NCI-H2029 treated with DMSO at 0.1 percent for 48 hours (cell line): Measurements from ENCODE around the gene RABEPK.
"Not testable (repeated sequence)": the region's sequence is repeated elsewhere in the genome, so short reads cannot be mapped to it uniquely, and the experiment has no call there.

Experiments
- DNase-seq: peaks from one replicate; lab custom pipeline; 2025; lab: John Stamatoyannopoulos, UW

RABEPK gene

DNA sequence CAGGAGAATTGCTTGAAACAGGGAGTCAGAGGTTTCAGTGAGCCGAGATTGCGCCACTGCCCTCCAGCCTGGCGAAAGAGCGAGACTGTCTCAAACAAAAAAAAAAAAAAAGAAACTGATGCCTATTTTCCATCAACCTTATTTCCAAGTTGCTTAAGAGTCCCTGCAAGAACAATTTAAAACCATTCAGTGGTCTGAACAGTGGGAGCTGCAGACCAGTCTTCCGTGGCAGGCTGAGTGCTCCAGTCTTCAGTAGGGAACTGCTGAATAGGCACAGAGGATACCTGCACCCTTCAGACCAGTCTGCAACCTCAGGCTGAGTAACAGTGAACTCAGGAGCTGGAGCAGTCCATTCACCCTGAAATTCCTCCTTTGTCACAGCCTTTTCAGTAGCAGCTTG, 5.9 kb upstream of the RABEPK start:
- not testable (repeated sequence) for DNase-seq

DNA sequence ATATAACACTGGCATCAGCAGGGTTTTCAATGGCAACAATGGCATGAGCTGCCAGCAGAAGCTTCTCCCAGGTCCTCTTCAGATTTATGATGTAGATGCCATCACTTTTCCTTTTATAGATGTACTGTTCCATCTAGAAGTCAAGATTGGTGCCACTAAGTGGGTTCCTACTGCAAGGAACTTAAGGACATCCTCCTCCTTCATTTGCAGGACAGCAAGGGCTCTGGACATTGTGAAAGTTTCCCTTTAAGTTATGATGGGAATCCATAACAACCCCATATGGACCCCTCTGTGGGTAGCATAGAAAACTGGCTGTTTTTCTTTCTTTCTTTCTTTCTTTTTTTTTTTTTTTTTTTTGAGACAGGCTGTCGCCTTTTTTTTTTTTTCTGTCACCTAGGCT, 4.8 kb upstream of the RABEPK start:
- not testable (repeated sequence) for DNase-seq

DNA sequence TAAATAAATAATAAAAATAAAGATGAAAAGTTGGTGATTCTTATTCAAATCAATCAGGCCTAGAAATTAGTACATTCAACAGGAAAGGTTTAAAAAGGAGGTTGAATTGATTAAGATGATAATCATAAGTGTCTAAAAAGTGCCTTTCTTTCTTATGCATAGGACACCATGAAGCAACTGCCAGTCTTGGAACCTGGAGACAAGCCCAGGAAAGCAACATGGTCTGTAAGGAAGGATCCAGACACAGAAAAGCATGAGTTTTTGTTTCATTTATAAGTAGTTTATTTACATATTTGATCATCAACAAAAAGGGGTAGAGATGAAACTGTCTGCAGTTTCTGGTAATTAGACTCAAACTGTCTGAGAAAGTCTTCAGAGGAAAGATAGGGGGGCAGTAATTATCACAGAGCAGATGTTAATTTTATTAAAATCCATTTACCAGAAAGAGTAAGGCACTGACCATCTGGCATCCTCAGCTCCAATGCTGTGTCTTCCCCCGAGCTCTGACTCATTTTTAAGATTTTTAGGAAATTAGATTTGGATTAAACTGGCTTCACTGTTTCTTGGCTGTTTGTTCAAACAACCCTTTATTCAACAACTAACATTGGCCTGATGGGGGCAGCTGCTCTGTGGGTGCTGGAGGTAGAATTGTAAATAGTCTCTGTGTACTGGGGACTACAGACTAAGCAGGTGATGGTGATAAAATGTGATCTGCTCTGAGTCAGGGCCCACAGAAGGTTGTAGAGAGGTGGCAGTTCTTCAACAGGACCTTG, 2.7 kb downstream of the RABEPK start:
- DNase-seq = no peak

DNA sequence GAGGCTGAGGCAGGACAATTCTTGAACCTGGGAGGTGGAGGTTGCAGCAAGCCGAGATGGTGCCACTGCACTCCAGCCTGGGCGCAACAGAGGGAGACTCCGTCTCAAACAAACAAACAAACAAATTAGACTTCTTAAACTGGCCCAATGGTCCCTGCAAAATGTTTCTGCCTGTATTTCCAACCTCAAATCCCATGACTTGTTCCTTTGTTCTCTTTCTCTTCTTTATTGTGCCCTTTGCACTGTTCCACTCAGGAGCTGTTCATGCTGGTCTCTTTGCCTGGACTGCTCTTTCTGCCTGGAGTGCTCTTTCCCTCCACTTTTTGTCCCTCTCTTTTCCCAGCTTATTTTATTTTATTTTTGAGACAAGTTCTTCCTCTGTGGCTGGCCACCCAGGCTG, 4.1 kb downstream of the RABEPK start:
- DNase-seq = no peak

DNA sequence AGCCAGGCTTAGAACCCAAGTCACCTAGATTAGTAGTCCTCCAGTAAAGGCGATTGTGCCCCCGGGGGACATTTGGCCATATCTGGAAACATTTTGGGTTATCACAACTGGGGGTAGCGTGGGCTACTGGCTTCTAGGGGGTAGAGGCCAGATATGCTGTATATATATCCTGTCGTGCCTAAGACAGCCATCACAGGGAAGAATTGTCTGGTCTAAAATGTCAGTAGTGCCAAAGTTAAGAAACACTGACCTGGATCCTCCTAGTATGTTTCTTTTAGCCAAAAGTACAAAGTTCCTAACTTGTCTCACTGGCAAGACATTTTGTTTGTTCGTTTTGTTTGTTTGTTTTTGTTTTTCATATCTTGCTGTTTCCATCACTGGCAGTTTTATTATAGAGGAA, 13.8 kb downstream of the RABEPK start:
- DNase-seq = no peak

DNA sequence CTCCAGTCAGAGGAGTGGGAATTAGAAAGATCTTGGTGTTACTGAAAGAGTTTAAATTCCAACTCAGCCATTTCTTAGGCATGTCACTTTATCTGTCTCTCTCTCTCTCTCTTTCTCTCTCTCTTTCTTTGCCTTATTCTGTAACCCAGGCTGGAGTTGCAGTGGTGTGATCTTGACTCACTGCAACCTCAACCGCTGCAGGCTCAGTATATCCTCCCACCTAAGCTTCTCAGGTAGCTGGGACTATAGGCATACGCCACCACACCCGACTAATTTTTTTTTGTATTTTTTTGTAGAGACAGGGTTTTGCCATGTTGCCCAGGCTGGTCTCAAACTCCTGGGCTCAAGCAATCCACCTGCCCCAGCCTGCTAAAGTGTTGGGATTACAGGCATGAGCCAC, 18.3 kb downstream of the RABEPK start:
- no peak for DNase-seq

DNA sequence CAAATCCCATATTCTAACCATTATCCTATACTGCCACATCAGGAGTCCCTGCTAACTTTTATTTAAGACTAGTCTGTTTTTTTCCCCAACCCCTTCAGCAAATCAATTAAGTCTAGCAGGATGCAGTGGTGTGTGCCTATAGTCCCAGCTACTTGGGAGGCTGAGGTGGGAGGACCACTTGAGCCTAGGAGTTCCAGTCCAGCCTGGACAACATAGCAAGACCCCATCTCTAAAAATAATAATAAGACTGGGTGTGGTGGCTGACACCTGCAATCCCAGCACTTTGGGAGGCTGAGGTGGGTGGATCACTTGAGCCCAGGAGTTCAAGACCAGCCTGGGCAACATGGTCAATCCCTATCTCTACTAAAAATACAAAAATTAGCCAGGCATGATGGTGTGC, 24.5 kb downstream of the RABEPK start:
- not testable (repeated sequence) for DNase-seq

DNA sequence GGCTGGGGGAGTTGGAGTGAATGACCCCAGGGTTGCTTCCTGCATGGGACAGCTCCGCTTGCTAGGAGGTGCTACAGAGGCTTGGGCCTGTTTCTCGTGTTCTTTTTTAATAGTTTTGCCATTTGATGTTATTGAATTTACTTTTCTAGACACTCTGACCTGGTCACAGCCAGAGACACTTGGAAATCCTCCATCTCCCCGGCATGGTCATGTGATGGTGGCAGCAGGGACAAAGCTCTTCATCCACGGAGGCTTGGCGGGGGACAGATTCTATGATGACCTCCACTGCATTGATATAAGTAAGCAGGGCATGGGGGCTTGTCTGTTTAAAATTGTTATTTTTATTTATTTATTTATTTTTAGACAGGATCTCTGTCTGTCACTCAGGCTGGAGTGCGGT, 27.4 kb downstream of the RABEPK start:
- DNase-seq = no peak

DNA sequence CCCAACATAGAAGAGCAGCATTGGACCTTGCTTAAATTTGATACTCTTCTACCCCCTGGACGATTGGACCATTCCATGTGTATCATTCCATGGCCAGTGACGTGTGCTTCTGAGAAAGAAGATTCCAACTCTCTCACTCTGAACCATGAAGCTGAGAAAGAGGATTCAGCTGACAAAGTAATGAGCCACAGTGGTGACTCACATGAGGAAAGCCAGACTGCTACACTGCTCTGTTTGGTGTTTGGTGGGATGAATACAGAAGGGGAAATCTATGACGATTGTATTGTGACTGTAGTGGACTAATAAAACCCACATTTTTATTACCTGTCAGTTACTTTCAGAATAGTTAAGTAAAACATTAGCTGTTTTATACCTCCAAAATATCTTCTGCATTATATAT, 33.3 kb downstream of the RABEPK start:
- DNase-seq = no peak

DNA sequence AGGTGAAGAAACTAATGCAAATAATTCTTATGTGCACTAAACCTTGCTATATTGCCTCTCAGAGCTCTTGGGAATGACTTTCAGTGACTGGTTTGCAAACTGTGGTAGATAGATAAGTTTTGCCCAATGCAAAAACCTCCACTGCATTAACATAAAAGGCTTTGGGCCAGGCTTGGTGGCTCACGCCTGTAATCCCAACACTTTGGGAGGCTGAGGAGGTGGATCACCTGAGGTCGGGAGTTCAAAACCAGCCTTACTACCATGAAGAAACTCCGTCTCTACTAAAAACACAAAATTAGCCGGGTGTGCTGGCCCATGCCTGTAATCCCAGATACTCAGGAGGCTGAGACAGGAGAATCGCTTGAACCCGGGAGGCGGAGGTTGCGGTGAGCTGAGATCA, 33.8 kb downstream of the RABEPK start:
- not testable (repeated sequence) for DNase-seq

DNA sequence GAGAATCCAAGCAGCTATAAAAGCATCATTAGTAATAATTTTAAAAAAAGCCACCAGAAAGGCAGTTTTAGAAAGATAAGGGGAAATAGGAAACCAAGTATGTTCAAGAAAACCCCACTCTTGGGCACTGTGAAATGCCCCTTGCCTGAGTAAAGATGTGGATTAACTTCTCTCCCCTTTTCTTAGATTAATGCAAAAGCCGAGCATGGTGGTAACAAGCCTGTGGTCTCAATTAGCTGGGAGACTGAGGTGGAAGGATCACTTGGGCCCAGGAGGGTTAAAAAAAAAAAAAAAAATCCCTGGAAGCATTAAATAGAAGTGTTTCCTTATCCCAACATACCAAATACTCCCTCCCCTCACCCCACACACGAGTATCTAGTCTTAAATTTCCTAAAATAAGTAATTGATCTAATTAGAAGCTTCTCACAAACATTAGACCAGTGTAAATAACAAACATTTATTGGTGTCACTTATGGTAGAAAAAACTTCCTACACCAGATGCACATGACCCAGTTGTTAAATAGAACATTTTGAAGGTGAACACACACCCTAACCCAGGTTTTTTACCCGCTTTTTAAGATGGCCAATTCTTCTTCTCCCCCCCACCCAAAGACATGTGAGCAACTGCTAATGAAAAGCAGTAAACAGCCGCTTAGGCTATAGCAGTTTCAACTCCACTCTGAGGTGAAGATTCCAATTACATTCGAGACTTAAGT, 35.6 kb downstream of the RABEPK start:
- DNase-seq = no peak

DNA sequence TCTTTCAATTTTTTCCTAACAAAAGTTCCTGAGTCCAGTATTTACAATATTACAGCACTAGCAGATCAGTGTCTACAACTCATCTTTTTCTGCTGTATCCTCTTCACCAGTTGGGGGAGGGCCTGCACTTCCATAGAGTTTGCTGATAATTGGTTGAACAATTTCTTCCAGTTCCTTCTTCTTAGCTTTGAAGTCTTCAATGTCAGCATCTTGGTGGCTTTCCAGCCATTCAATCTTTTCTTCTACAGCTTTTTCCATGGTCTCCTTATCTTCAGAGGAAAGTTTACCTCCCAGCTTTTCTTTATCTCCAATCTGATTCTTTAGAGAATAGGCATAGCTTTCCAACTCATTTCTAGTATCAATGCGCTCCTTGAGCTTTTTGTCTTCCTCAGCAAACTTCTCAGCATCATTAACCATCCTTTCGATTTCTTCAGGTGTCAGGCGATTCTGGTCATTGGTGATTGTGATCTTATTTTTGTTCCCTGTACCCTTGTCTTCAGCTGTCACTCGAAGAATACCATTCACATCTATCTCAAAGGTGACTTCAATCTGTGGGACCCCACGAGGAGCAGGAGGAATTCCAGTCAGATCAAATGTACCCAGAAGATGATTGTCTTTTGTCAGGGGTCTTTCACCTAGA, 36.3 kb downstream of the RABEPK start:
- DNase-seq = not testable (repeated sequence)

DNA sequence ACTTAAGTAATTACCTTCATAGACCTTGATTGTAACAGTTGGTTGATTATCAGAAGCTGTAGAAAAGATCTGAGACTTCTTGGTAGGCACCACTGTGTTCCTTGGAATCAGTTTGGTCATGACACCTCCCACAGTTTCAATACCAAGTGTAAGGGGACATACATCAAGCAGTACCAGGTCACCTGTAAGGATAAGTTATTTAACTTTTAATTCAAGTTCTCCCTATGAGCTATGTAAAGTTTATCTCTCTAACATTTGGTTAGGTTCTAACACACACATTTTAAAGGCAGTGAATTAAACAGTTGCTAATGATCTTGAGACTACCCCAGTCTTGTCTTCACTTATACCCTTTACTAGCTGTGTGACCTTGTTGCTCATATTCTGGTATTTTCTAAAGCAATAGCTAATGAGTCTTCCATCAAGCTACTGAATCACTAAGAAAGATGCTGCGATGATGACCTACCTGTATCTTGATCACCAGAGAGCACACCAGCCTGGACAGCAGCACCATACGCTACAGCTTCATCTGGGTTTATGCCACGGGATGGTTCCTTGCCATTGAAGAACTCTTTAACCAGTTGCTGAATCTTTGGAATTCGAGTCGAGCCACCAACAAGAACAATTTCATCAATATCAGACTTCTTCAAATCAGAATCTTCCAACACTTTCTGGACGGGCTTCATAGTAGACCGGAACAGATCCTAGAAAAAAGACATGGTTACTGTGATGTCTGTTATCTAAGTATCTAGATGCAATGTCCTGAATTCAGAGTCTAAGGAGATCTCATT, 38.0 kb downstream of the RABEPK start:
- DNase-seq = no peak

DNA sequence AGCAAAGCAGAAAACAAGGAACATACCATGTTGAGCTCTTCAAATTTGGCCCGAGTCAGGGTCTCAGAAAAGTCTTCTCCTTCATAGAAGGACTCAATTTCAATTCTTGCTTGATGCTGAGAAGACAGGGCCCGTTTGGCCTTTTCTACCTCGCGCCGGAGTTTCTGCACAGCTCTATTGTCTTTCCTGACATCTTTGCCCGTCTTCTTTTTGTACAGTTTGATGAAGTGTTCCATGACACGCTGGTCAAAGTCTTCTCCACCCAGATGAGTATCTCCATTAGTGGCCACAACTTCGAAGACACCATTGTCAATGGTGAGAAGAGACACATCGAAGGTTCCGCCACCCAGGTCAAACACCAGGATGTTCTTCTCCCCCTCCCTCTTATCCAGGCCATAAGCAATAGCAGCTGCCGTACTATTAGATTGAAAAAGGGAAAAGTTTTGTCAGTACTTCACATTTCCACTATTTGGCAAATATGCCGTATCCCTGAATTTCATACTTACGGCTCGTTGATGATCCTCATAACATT, 38.6 kb downstream of the RABEPK start:
- DNase-seq = no peak

DNA sequence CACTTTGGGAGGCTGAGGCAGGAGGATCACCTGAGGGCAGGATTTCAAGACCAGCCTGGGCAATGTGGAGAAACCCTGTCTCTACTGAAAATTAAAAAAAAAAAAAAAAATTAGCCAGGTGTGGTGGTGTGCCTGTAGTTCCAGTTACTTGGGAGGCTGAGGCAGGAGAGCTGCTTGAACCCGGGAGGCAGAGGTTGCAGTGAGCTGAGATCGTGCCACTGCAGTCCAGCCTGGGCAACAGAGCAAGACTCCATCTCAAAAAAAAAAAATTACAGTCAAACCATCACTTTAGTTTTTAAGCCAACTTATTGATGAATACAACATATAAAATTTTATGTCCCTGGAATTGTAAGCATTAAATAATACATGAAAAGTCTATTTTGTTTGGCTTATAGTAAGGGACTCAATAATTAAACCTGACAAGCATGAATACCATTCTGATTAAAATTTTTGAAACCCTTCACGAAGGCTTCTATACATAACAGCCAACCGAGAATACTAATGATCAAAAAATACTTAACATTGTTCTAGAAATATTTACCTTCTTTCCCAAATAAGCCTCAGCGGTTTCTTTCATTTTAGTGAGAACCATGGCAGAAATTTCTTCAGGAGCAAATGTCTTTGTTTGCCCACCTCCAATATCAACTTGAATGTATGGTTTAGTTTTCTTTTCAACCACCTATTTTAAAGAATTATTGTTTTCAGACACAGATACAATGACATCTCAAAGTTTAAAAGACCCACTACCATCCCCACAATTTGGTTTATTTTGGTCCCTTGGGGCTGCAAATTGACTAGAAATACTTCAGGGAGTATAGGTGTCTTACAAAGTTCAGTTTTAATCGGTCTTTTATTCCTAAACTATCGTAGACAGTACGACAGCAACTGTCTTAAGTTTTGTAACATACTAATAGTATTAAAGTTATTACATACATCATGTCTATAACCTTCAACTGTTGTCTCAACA, 39.6 kb downstream of the RABEPK start:
- no peak for DNase-seq

DNA sequence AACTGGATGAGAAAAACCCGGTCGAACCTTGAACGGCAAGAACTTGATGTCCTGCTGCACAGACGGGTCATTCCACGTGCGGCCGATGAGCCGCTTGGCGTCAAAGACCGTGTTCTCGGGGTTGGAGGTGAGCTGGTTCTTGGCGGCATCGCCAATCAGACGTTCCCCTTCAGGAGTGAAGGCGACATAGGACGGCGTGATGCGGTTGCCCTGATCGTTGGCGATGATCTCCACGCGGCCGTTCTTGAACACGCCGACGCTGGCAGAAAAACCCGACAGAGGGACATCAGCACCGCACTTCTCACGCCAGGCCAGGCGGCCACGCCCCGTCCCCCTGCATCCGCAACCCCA, 40.3 kb downstream of the RABEPK start:
- DNase-seq = no peak

DNA sequence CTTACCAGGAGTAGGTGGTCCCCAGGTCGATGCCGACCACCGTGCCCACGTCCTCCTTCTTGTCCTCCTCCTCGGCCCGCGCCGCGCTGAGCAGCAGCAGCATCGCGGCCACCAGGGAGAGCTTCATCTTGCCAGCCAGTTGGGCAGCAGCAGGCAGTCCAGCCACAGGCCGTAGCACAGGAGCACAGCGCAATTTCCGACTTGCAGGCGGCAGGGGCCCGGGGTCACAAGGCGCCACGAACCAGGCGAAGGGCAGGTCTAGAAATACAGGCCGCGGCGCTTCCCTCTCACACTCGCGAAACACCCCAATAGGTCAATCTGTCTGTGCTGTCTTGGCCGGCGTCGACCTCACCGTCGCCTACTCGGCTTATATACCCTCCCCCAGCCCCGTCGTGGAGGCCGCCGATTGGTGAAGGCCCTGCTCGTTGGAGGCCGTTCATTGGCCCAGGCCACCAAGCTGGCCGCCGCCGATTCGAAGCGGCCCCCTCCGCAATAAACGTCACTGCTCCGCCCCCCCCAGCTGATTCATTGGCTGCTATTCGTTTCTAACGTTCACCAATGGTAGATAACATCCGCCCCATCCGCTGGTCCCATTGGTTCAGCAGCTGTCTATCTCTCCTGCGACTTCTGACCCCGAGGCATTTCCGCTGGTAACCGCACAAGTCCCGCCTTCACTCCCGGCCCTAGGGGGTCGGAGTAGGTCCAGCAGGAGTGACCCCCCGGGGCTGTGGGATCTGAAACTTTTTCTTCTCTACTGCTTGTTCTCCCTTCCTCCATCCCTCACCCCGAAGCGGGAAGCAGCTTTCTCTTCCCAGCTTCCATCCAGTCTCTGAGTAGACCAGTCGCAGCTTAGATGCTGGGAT, 40.9 kb downstream of the RABEPK start, which contains the start of gene HSPA5:
Gene HSPA5, minus strand, starts transcription at position 344 of the 863 bp plus-strand sequence. Its CDS starts 217 bp downstream, at position 127.
- peak; percentile 97 for DNase-seq

DNA sequence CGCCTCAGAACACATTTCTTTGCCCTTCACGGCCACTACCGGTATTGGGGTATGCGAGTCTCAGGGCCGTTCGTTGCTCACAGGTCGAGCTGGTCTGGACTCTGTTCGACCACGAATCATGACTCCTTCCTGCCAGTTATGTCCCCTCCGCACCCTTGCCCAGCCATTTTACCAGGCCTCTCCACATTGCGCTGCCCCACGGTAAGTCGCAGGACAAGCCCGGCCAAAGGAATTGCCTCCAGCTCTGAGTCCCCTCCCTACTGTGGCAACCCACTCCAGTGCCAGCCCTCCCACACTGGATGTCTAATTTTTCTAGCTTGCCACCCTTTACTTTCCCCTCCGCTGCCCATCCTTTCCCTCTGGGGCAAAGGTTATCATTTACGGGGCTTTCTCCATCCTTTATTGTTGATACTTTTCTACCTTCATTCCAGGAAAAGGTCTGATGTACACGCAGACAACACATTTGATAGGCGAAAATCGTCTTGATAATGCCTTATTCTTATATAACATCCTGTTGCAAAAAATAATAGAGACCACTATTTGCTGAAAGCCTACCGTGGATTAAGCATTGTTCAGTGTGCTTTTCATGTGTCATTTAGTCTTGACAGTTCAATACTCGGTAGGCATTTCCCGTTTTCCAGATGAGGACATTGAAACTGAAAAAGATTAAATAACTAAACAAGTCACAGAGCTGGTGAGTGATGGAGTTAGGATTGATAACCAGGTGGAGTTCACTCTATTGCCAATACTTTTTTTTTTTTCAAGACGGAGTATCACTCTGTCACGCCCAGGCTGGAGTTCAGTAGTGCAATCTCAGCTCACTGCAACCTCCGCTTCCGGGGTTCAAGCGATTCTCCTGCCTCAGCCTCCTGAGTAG, 41.8 kb downstream of the RABEPK start:
- DNase-seq = no peak

DNA sequence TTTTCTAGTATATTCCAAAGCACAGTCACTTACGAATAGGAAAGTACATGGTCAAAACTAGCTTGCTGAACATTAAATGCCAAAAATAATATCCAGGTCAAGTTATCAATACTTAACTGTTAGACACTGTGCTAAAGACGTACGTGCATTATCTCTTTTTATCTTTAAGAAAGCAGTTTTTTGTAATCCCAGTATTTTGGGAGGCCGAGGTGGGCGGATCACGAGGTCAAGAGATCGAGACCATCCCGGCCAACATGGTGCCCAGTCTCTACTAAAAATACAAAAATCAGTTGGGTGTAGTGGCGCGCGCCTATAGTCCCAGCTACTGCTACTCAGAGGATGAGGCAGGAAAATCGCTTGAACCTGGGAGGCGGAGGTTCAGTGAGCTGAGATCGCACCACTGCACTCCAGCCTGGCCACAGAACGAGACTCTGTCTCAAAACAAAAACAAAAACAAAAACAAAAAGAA, 43.5 kb downstream of the RABEPK start:
- DNase-seq = no peak
